Measurements from ENCODE around the gene IL1F10. TPM values are rescaled to one million over a fixed set of nuclear protein-coding genes. Genes with fewer than 3 reads are reported as not detected.

Gene IL1F10
- polyA plus RNA-seq, 3 donors from 2014 or later, result not detected

- Mint-ChIP-seq H3K4me1 (peaks cover 13% of the 10 kb centered on the region in 2 donors), H3K27me3 (ENCODE audit: low read depth in 3 of 3) (peaks cover 2 to 3% (median 2%) of the 10 kb centered on the region in 3 donors), H3K9me3 (no peaks in the 10 kb centered on the region), H3K4me3 (no peak overlapping the region), H3K27ac (no peak overlapping the region), H3K36me3 (no peaks in the 10 kb centered on the region)
- DNase-seq, result no peak
Measured at GRCh38 chr2:113114996-113115395, 47.2 kb downstream of the IL1F10 start.

DNA sequence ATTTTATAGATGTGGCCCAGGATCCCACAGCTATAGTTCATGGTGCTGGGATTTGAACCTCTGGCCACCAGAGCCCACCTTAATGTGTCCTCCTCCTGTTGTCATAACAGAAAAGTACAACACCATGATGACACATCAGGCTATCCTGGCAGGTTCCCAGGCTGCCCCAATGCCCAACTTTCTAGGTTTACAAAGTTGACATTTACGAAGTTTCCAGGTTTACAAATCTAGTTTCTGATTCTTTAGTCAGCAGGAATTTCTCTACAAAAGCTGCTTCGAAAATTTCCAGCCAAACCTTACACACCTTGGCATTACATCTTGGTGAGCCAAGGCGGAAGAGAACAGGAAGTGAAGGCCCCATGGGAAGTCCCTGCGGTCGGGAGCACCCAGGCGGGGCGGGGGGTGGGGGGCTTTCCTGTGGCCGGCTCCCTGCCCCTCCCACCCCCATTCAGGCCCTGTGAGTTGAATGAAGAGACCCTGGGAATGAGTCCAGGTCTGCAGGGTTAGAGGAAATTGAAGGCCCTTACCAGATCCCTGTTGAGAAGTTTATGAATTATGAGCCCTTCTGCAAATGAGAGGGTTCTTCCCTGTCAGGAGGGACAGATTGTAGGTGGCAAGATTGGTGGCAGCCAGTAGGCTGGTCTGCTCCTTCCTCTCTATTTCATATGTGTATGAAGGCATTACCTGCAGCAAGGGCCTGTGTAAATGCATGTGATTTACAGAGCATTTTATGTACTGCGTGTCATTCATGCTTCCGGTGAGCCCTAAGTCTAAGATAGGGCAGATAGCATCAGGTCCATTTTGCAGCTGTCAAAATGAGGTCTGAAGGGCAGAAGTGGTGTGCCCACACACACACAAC is 48.6 kb downstream of the IL1F10 start:
- no peak for DNase-seq
- peaks cover 2 to 3% (median 2%) of the 10 kb centered on the region in 3 donors for H3K27me3 Mint-ChIP-seq (ENCODE audit: low read depth in 3 of 3)
- peaks cover 13% of the 10 kb centered on the region in 2 donors for H3K4me1 Mint-ChIP-seq
- H3K27ac Mint-ChIP-seq, result peak overlapping the region in 4 of 6 donors; percentile 12 to 69 (median 30)
- H3K9me3 Mint-ChIP-seq, result no peaks in the 10 kb centered on the region
- peak overlapping the region; percentile 9 to 52 (median 16) for H3K4me3 Mint-ChIP-seq
- H3K36me3 Mint-ChIP-seq, result no peaks in the 10 kb centered on the region

GRCh38 chr2:113117541-113118262 is 49.9 kb downstream of the IL1F10 start:
- Mint-ChIP-seq H3K27me3 (ENCODE audit: low read depth in 3 of 3) (peaks cover 2 to 3% (median 2%) of the 10 kb centered on the region in 3 donors), H3K9me3 (no peaks in the 10 kb centered on the region), H3K4me1 (peaks cover 13% of the 10 kb centered on the region in 2 donors), H3K36me3 (no peaks in the 10 kb centered on the region), H3K27ac (no peak overlapping the region), H3K4me3 (no peak overlapping the region)
- no peak for DNase-seq

GRCh38 chr2:113118263-113118657 is 50.5 kb downstream of the IL1F10 start:
- Mint-ChIP-seq H3K36me3 (no peaks in the 10 kb centered on the region), H3K27me3 (ENCODE audit: low read depth in 3 of 3) (peaks cover 2 to 3% (median 2%) of the 10 kb centered on the region in 3 donors), H3K4me3 (no peak overlapping the region), H3K27ac (no peak overlapping the region), H3K4me1 (peaks cover 13% of the 10 kb centered on the region in 2 donors), H3K9me3 (no peaks in the 10 kb centered on the region)
- no peak for DNase-seq

- peaks cover 16 to 19% of the 10 kb centered on the region in 2 donors for H3K4me1 Mint-ChIP-seq
- no peaks in the 10 kb centered on the region for H3K9me3 Mint-ChIP-seq
- H3K27me3 Mint-ChIP-seq (ENCODE audit: low read depth in 3 of 3), result peaks cover 2 to 7% (median 5%) of the 10 kb centered on the region in 3 donors
- no peak overlapping the region for H3K4me3 Mint-ChIP-seq
- no peak overlapping the region for H3K27ac Mint-ChIP-seq
- no peaks in the 10 kb centered on the region for H3K36me3 Mint-ChIP-seq
- DNase-seq, result no peak
Measured at GRCh38 chr2:113119111-113119510, 51.3 kb downstream of the IL1F10 start.

GRCh38 chr2:113120861-113121260 is 53.1 kb downstream of the IL1F10 start:
- peaks cover 5 to 8% (median 6%) of the 10 kb centered on the region in 3 donors for H3K27me3 Mint-ChIP-seq (ENCODE audit: low read depth in 3 of 3)
- no peak overlapping the region for H3K27ac Mint-ChIP-seq
- peaks cover 20 to 25% of the 10 kb centered on the region in 2 donors for H3K4me1 Mint-ChIP-seq
- no peak overlapping the region for H3K4me3 Mint-ChIP-seq
- no peaks in the 10 kb centered on the region for H3K9me3 Mint-ChIP-seq
- no peak for DNase-seq
- H3K36me3 Mint-ChIP-seq, result no peaks in the 10 kb centered on the region

DNA sequence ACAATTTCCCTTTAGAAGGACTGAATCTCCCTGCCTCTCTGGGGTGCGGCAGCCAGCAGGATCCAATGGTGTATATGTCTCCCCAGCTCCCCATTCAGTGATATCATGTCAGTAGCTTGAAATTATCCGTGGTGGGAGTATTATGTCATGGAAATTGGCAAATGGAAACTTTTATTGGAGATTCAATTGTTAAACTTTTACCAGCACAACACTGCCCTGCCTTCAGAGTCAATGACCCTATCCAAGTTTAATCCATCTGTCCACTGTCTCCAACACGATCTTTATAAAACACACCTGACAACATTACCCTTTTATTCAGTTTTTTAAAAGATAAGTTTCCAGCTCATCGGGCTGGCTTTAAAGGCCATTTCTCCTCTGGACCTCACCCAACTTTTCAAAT is 54.6 kb downstream of the IL1F10 start:
- DNase-seq, result no peak
- peaks cover 17 to 19% of the 10 kb centered on the region in 2 donors for H3K4me1 Mint-ChIP-seq
- no peaks in the 10 kb centered on the region for H3K9me3 Mint-ChIP-seq
- no peaks in the 10 kb centered on the region for H3K36me3 Mint-ChIP-seq
- H3K4me3 Mint-ChIP-seq, result no peak overlapping the region
- H3K27ac Mint-ChIP-seq, result no peak overlapping the region
- peaks cover 5 to 9% (median 8%) of the 10 kb centered on the region in 3 donors for H3K27me3 Mint-ChIP-seq (ENCODE audit: low read depth in 3 of 3)

DNA sequence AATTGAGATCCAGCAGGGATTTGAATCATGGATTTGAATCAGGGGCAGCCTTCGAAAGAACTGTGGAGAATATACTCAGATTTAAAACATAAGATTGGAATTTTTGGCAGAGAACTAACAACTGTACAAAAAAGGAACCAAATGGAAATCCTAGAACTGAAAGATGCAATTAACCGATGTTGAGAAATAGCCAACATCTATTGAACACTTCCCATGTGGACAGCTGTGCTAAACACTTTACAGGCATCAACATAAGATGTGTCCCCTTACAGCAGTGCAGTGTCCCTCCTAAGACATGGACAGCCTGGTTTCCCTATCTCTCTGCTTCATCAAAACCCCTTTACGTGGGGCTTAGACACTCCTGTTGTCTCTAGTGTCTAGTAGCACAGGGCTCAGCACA is 56.0 kb downstream of the IL1F10 start:
- Mint-ChIP-seq H3K27me3 (ENCODE audit: low read depth in 3 of 3) (peaks cover 5 to 11% (median 5%) of the 10 kb centered on the region in 3 donors), H3K36me3 (no peaks in the 10 kb centered on the region), H3K9me3 (no peaks in the 10 kb centered on the region), H3K4me1 (peaks cover 18 to 20% of the 10 kb centered on the region in 2 donors), H3K27ac (peak overlapping the region in 1 of 6 donors; percentile 10), H3K4me3 (peak overlapping the region in 2 of 5 donors; percentile 16 to 33)
- DNase-seq, result no peak

GRCh38 chr2:113124181-113124961 is 56.6 kb downstream of the IL1F10 start:
- Mint-ChIP-seq H3K4me1 (peaks cover 18 to 20% of the 10 kb centered on the region in 2 donors), H3K36me3 (no peaks in the 10 kb centered on the region), H3K9me3 (no peaks in the 10 kb centered on the region), H3K27me3 (ENCODE audit: low read depth in 3 of 3) (peaks cover 5 to 11% (median 5%) of the 10 kb centered on the region in 3 donors), H3K27ac (no peak overlapping the region), H3K4me3 (peak overlapping the region in 4 of 5 donors; percentile 7 to 33 (median 21))
- no peak for DNase-seq

Other genes with a start within 250 kb of the IL1F10 start
- gene IL1B, start 231.2 kb upstream of the IL1F10 start, polyA plus RNA-seq, result 1 to 10 TPM in 2 of 3 donors, under 1 TPM in 1; 0.31 to 3.7 (median 1.3) TPM
- not detected for gene IL37, start 156.8 kb upstream of the IL1F10 start, polyA plus RNA-seq
- gene IL36G, start 90.0 kb upstream of the IL1F10 start, polyA plus RNA-seq, result not detected
- not detected for gene IL36A, start 62.5 kb upstream of the IL1F10 start, polyA plus RNA-seq
- not detected for gene IL36B, start 15.1 kb upstream of the IL1F10 start, polyA plus RNA-seq
- not detected for gene IL36RN, start 8.8 kb upstream of the IL1F10 start, polyA plus RNA-seq
- gene IL1RN, start 59.6 kb downstream of the IL1F10 start, polyA plus RNA-seq, result 1 to 10 TPM in 2 of 3 donors, under 1 TPM in 1; 0.44 to 2.3 (median 1.9) TPM
- gene PSD4, start 106.0 kb downstream of the IL1F10 start, polyA plus RNA-seq, result 10 to 100 TPM; 17.0 to 72.3 (median 20.6) TPM
- gene PAX8, start 211.0 kb downstream of the IL1F10 start, polyA plus RNA-seq, result under 1 TPM in 2 of 3 donors, not detected in 1; 0.29 to 0.93 TPM